IMR-90 (cell line): ENCODE data around the gene NTNG2.

ENCODE experiments used
- CTCF ChIP-seq: conservative IDR thresholded peaks from 2 replicates; pipeline ENCODE4 v1.5.1; 2012; ENCODE audit warnings: mild to moderate bottlenecking, low read depth, low read length, improper control_type of control experiment
- ELK1 ChIP-seq: fragments of 150-350 bp; IDR thresholded peaks from 2 replicates; pipeline ENCODE4 v1.6.1; 2016; ENCODE audit warnings: low read depth, mild to moderate bottlenecking, low read length, moderate library complexity, borderline replicate concordance
- MAZ ChIP-seq: IDR thresholded peaks from 2 replicates; pipeline ENCODE4 v1.6.1; 2012; ENCODE audit warnings: low read depth, mild to moderate bottlenecking, low read length, improper control_type of control experiment, moderate library complexity, borderline replicate concordance
- MXI1 ChIP-seq: IDR thresholded peaks from 2 replicates; pipeline ENCODE4 v1.6.1; 2012; ENCODE audit warnings: low read depth, mild to moderate bottlenecking, low read length, moderate library complexity, borderline replicate concordance
- POLR2A ChIP-seq: IDR thresholded peaks from 2 replicates; pipeline ENCODE4 v1.6.1; 2012; ENCODE audit warnings: mild to moderate bottlenecking, low read depth, low read length
- SMC3 ChIP-seq: fragments of 150-350 bp; IDR thresholded peaks from 2 replicates; pipeline ENCODE4 v1.6.1; 2016; ENCODE audit warnings: low read depth, mild to moderate bottlenecking, antibody characterized with exemption, low read length, moderate library complexity

- TF ChIP-seq POLR2A: no peak
- TF ChIP-seq CTCF: no peak
- TF ChIP-seq SMC3: no peak
- TF ChIP-seq ELK1: no peak
- no peak for TF ChIP-seq MXI1
- no peak for TF ChIP-seq MAZ
Observed at GRCh38 chr9:132190966-132191365, 29.1 kb downstream of the NTNG2 start.
